OCI-LY7 (cell line): ENCODE measurements around the gene EMC9.

Experiments
- EZH2phosphoT487 ChIP-seq: fragments of 200-600 bp; sonication (generic); IDR thresholded peaks from 2 replicates; pipeline ENCODE4 v1.6.1; 2018; ENCODE audit warnings: low read depth, borderline replicate concordance, mild to moderate bottlenecking, mixed run types, antibody characterized with exemption, low read length, moderate library complexity, mixed read lengths
- TF ChIP-seq, protein P1 (sequence below): fragments of 200-600 bp; sonication (generic); conservative IDR thresholded peaks from 2 replicates; pipeline ENCODE4 v1.5.1; 2014; ENCODE audit warnings: mild to moderate bottlenecking, antibody characterized with exemption, low read length, moderate library complexity, mixed read lengths

DNA sequence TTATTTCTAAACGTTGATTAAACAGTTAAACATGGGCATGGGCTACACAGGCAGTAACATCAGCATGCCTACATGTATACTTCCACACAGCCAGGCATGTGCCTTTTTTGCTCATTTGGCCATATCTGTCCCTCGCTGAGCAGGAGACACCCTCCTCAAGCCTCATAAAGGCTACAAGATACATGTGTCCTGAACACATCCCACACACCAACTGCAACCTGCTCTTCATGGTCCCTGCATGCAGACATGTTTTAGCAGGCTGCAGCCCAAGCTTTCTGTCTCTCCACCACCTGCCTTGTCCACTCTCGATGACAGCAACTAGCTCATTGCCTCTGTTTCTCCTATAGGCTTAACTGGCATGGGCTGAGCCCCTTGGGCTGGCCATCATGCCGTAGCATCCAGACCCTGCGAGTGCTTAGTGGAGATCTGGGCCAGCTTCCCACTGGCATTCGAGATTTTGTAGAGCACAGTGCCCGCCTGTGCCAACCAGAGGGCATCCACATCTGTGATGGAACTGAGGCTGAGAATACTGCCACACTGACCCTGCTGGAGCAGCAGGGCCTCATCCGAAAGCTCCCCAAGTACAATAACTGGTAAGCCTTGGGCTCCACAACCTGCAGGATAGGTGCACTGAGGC lies 44.7 kb downstream of the EMC9 start:
- TF ChIP-seq, protein P1, sequence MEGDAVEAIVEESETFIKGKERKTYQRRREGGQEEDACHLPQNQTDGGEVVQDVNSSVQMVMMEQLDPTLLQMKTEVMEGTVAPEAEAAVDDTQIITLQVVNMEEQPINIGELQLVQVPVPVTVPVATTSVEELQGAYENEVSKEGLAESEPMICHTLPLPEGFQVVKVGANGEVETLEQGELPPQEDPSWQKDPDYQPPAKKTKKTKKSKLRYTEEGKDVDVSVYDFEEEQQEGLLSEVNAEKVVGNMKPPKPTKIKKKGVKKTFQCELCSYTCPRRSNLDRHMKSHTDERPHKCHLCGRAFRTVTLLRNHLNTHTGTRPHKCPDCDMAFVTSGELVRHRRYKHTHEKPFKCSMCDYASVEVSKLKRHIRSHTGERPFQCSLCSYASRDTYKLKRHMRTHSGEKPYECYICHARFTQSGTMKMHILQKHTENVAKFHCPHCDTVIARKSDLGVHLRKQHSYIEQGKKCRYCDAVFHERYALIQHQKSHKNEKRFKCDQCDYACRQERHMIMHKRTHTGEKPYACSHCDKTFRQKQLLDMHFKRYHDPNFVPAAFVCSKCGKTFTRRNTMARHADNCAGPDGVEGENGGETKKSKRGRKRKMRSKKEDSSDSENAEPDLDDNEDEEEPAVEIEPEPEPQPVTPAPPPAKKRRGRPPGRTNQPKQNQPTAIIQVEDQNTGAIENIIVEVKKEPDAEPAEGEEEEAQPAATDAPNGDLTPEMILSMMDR = no peak
- TF ChIP-seq EZH2phosphoT487 = no peak
